Parathyroid adenoma (tissue), 2 donors: ENCODE measurements around the gene CBARP.

Experiments
- H2AFZ ChIP-seq: fragments of 300-600 bp; sonication (generic); one replicate; pipeline ENCODE4 v1.7.0; 2017; ENCODE audit warnings: antibody characterized with exemption, mild to moderate bottlenecking
- H3K27ac ChIP-seq: fragments of 300-600 bp; sonication (generic); one replicate; pipeline ENCODE4 v1.7.0; 2017
- H3K27me3 ChIP-seq: fragments of 300-600 bp; sonication (generic); one replicate; pipeline ENCODE4 v1.7.0; 2017; ENCODE audit warnings: low read length; ENCODE audit not compliant: control insufficient read depth, insufficient read depth
- H3K36me3 ChIP-seq: fragments of 300-600 bp; sonication (generic); one replicate; pipeline ENCODE4 v1.7.0; 2017; ENCODE audit warnings: low read length; ENCODE audit not compliant: control insufficient read depth, insufficient read depth
- H3K4me1 ChIP-seq: fragments of 300-600 bp; sonication (generic); one replicate; pipeline ENCODE4 v1.7.0; 2017; ENCODE audit warnings: control low read depth
- H3K4me2 ChIP-seq: fragments of 300-600 bp; sonication (generic); one replicate; pipeline ENCODE4 v1.7.0; 2017; ENCODE audit warnings: low read length
- H3K4me3 ChIP-seq: fragments of 300-600 bp; sonication (generic); one replicate; pipeline ENCODE4 v1.7.0; 2017; ENCODE audit warnings: low read depth, low read length
- H3K79me2 ChIP-seq: fragments of 300-600 bp; sonication (generic); one replicate; pipeline ENCODE4 v1.7.0; 2017; ENCODE audit warnings: control low read depth
- H3K9ac ChIP-seq: fragments of 300-600 bp; sonication (generic); one replicate; pipeline ENCODE4 v1.7.0; 2017; ENCODE audit warnings: mild to moderate bottlenecking
- H3K9me3 ChIP-seq: fragments of 300-600 bp; sonication (generic); one replicate; pipeline ENCODE4 v1.7.0; 2017; ENCODE audit warnings: low read length; ENCODE audit not compliant: control insufficient read depth
- CTCF ChIP-seq: fragments of 300-600 bp; sonication (generic); IDR thresholded peaks from one replicate; pipeline ENCODE4 v1.7.0; 2017; ENCODE audit warnings: antibody characterized with exemption, mild to moderate bottlenecking
- donor health status: primary hyperparathyroidism.

CBARP gene

GRCh38 chr19:1228161-1228957, 9.4 kb downstream of the CBARP start:
- Histone ChIP-seq H2AFZ (no peak overlapping the region), H3K4me3 (no peak overlapping the region), H3K27me3 (no peaks in the 10 kb centered on the region), H3K4me2 (no peak overlapping the region), H3K27ac (no peak overlapping the region), H3K9me3 (no peaks in the 10 kb centered on the region), H3K4me1 (peaks cover 12% of the 10 kb centered on the region), H3K79me2 (peaks cover 7% of the 10 kb centered on the region), H3K36me3 (no peaks in the 10 kb centered on the region), H3K9ac (no peak overlapping the region)
- TF ChIP-seq CTCF: no peak

GRCh38 chr19:1227304-1228054, 10.3 kb downstream of the CBARP start:
- Histone ChIP-seq H3K27ac (no peak overlapping the region), H3K4me1 (peaks cover 5% of the 10 kb centered on the region), H3K9ac (no peak overlapping the region), H3K36me3 (no peaks in the 10 kb centered on the region), H3K4me3 (no peak overlapping the region), H2AFZ (no peak overlapping the region), H3K4me2 (no peak overlapping the region), H3K9me3 (no peaks in the 10 kb centered on the region), H3K27me3 (no peaks in the 10 kb centered on the region), H3K79me2 (peaks cover 15% of the 10 kb centered on the region)
- TF ChIP-seq CTCF: no peak

GRCh38 chr19:1226522-1227303, 11.1 kb downstream of the CBARP start:
- Histone ChIP-seq H3K9ac (no peak overlapping the region), H2AFZ (no peak overlapping the region), H3K79me2 (peaks cover 22% of the 10 kb centered on the region), H3K27me3 (no peaks in the 10 kb centered on the region), H3K9me3 (no peaks in the 10 kb centered on the region), H3K27ac (no peak overlapping the region), H3K36me3 (no peaks in the 10 kb centered on the region), H3K4me2 (no peak overlapping the region), H3K4me3 (no peak overlapping the region), H3K4me1 (no peaks in the 10 kb centered on the region)
- TF ChIP-seq CTCF: no peak

GRCh38 chr19:1226227-1226518, 11.6 kb downstream of the CBARP start:
- Histone ChIP-seq H3K4me3 (no peak overlapping the region), H3K9me3 (no peaks in the 10 kb centered on the region), H3K4me1 (no peaks in the 10 kb centered on the region), H3K36me3 (no peaks in the 10 kb centered on the region), H3K27ac (no peak overlapping the region), H3K4me2 (no peak overlapping the region), H3K27me3 (no peaks in the 10 kb centered on the region), H2AFZ (no peak overlapping the region), H3K9ac (no peak overlapping the region), H3K79me2 (peaks cover 28% of the 10 kb centered on the region)
- TF ChIP-seq CTCF: no peak
